HG03558 (cell line): ENCODE measurements around the gene PRR14.
A peak's percentile ranks its signal among the peaks of the same experiment; 100 is the strongest.

Experiments
- ATAC-seq: cut with Tn5 transposase; IDR thresholded peaks from one replicate; pipeline ENCODE4 v1.9.1; 2021; ENCODE audit warnings: moderate number of reproducible peaks; ENCODE audit not compliant: unreplicated experiment; ENCODE audit errors: extremely low read depth

PRR14 gene

GRCh38 chr16:30657866-30658730, 7.3 kb downstream of the PRR14 start, which contains the start of gene FBRS:
TSS of gene FBRS (plus strand) at chr16:30658431. CDS start at chr16:30659519, 1,088 bp downstream.
- ATAC-seq: peak; percentile 56

- peak; percentile 11 for ATAC-seq
These were observed 8.2 kb downstream of the PRR14 start for GRCh38 chr16:30658731-30659506.

- ATAC-seq: no peak
These were observed 9.0 kb downstream of the PRR14 start for GRCh38 chr16:30659507-30660423.

- ATAC-seq: no peak
These were observed 9.9 kb downstream of the PRR14 start for GRCh38 chr16:30660424-30661261.

- no peak for ATAC-seq
These were observed 11.7 kb downstream of the PRR14 start for GRCh38 chr16:30662449-30662848.

- no peak for ATAC-seq
These were observed 12.3 kb downstream of the PRR14 start for GRCh38 chr16:30663038-30663437.

GRCh38 chr16:30663820-30664219, 13.1 kb downstream of the PRR14 start:
- ATAC-seq: no peak

GRCh38 chr16:30664616-30665109, 13.9 kb downstream of the PRR14 start:
- no peak for ATAC-seq

GRCh38 chr16:30665155-30665829, 14.5 kb downstream of the PRR14 start:
- ATAC-seq: no peak

GRCh38 chr16:30665830-30666190, 15.1 kb downstream of the PRR14 start:
- ATAC-seq: no peak

GRCh38 chr16:30666681-30667080, 15.9 kb downstream of the PRR14 start:
- ATAC-seq: no peak

- no peak for ATAC-seq
These were observed 16.7 kb downstream of the PRR14 start for GRCh38 chr16:30667361-30667905.

GRCh38 chr16:30668393-30668792, 17.6 kb downstream of the PRR14 start:
- no peak for ATAC-seq

- no peak for ATAC-seq
These were observed 18.5 kb downstream of the PRR14 start for GRCh38 chr16:30669026-30669902.

GRCh38 chr16:30669903-30670824, 19.4 kb downstream of the PRR14 start:
- ATAC-seq: no peak

- no peak for ATAC-seq
These were observed 24.4 kb downstream of the PRR14 start for GRCh38 chr16:30675143-30675542.
